DOHH2 (cell line): ENCODE data around the gene TMEM45B.

ENCODE experiments used
- H3F3A ChIP-seq: fragments of 200-600 bp; sonication (generic), shearing (Covaris generic); 2 replicates; pipeline ENCODE4 v1.6.0; 2016; ENCODE audit warnings: antibody characterized with exemption, mild to moderate bottlenecking; ENCODE audit not compliant: control insufficient read depth, insufficient read depth
- H3K27ac ChIP-seq: fragments of 200-600 bp; sonication (generic); 2 replicates; pipeline ENCODE4 v1.5.1; 2014; ENCODE audit warnings: low read depth, mild to moderate bottlenecking, low read length, moderate library complexity
- H3K27me3 ChIP-seq: fragments of 200-600 bp; sonication (generic); 2 replicates; pipeline ENCODE4 v1.6.1; 2014; ENCODE audit warnings: mild to moderate bottlenecking, low read length, mixed read lengths; ENCODE audit not compliant: control insufficient read depth
- H3K36me3 ChIP-seq: fragments of 200-600 bp; sonication (generic); 2 replicates; pipeline ENCODE4 v1.6.1; 2014; ENCODE audit warnings: mild to moderate bottlenecking, low read length, moderate library complexity, mixed read lengths; ENCODE audit not compliant: control insufficient read depth
- H3K4me1 ChIP-seq: fragments of 200-600 bp; sonication (generic); 2 replicates; pipeline ENCODE4 v1.6.1; 2014; ENCODE audit warnings: mild to moderate bottlenecking, low read length, mixed read lengths; ENCODE audit not compliant: control insufficient read depth
- H3K4me2 ChIP-seq: fragments of 200-600 bp; sonication (generic); 2 replicates; pipeline ENCODE4 v1.6.0; 2014; ENCODE audit warnings: mild to moderate bottlenecking, low read length, moderate library complexity
- H3K4me3 ChIP-seq: fragments of 200-600 bp; sonication (generic); 2 replicates; pipeline ENCODE4 v1.5.1; 2014; ENCODE audit warnings: mild to moderate bottlenecking, low read length, mixed read lengths
- H3K79me2 ChIP-seq: fragments of 200-600 bp; sonication (generic); 2 replicates; pipeline ENCODE4 v1.6.1; 2014; ENCODE audit warnings: mild to moderate bottlenecking, low read length, mixed read lengths; ENCODE audit not compliant: control insufficient read depth
- H3K9me2 ChIP-seq: fragments of 200-600 bp; sonication (generic); replicated peaks from 2 replicates; pipeline ENCODE4 v1.6.1; 2014; ENCODE audit warnings: mild to moderate bottlenecking, low read length, mixed read lengths; ENCODE audit not compliant: control insufficient read depth
- H3K9me3 ChIP-seq: fragments of 200-600 bp; sonication (generic); 2 replicates; pipeline ENCODE4 v1.6.1; 2014; ENCODE audit warnings: antibody characterized with exemption, low read length, mixed read lengths; ENCODE audit not compliant: control insufficient read depth, insufficient read depth
- H4K20me1 ChIP-seq: fragments of 200-600 bp; sonication (generic); 2 replicates; pipeline ENCODE4 v1.6.0; 2014; ENCODE audit warnings: low read depth, mild to moderate bottlenecking, antibody characterized with exemption, low read length, moderate library complexity; ENCODE audit not compliant: control insufficient read depth, insufficient read depth
- EZH2phosphoT487 ChIP-seq: fragments of 200-600 bp; sonication (generic); IDR thresholded peaks from 2 replicates; pipeline ENCODE4 v1.6.1; 2017; ENCODE audit warnings: borderline replicate concordance, mild to moderate bottlenecking, antibody characterized with exemption, low read length, moderate library complexity, mixed read lengths
- TF ChIP-seq, protein P1 (sequence below): fragments of 200-600 bp; sonication (generic); IDR thresholded peaks from one replicate; pipeline ENCODE4 v1.5.1; 2014; ENCODE audit warnings: antibody characterized with exemption, mild to moderate bottlenecking, low read depth, low read length; ENCODE audit not compliant: poor library complexity, severe bottlenecking

TMEM45B gene

DNA sequence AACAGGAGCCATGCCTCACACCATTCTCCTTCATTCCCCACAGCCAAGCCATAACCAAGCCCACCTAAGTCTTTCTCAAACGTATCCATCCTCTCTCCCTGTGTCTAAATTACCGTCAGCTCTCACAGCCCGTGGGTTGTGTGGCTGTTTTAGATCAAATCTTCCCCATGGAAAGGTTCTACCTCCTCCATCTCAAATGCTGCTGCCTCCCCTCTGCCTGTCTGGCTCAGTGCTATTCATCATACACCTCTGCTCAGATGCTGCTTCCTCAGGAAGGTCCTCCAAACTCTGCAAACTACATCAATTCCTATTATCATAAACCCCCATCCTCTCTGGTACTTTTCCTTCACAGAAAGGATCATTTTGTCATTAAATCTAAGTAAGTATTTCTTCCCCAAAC is 64.7 kb downstream of the TMEM45B start:
- Histone ChIP-seq H3K9me3 (no peaks in the 10 kb centered on the region), H3K27me3 (no peaks in the 10 kb centered on the region), H3K27ac (no peak overlapping the region), H3K4me1 (no peaks in the 10 kb centered on the region), H4K20me1 (no peaks in the 10 kb centered on the region), H3F3A (no peaks in the 10 kb centered on the region), H3K36me3 (peaks cover 96% of the 10 kb centered on the region), H3K9me2 (no peaks in the 10 kb centered on the region), H3K4me2 (no peak overlapping the region), H3K79me2 (no peaks in the 10 kb centered on the region), H3K4me3 (no peak overlapping the region)
- TF ChIP-seq, protein P1, sequence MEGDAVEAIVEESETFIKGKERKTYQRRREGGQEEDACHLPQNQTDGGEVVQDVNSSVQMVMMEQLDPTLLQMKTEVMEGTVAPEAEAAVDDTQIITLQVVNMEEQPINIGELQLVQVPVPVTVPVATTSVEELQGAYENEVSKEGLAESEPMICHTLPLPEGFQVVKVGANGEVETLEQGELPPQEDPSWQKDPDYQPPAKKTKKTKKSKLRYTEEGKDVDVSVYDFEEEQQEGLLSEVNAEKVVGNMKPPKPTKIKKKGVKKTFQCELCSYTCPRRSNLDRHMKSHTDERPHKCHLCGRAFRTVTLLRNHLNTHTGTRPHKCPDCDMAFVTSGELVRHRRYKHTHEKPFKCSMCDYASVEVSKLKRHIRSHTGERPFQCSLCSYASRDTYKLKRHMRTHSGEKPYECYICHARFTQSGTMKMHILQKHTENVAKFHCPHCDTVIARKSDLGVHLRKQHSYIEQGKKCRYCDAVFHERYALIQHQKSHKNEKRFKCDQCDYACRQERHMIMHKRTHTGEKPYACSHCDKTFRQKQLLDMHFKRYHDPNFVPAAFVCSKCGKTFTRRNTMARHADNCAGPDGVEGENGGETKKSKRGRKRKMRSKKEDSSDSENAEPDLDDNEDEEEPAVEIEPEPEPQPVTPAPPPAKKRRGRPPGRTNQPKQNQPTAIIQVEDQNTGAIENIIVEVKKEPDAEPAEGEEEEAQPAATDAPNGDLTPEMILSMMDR, result no peak
- TF ChIP-seq EZH2phosphoT487, result no peak

DNA sequence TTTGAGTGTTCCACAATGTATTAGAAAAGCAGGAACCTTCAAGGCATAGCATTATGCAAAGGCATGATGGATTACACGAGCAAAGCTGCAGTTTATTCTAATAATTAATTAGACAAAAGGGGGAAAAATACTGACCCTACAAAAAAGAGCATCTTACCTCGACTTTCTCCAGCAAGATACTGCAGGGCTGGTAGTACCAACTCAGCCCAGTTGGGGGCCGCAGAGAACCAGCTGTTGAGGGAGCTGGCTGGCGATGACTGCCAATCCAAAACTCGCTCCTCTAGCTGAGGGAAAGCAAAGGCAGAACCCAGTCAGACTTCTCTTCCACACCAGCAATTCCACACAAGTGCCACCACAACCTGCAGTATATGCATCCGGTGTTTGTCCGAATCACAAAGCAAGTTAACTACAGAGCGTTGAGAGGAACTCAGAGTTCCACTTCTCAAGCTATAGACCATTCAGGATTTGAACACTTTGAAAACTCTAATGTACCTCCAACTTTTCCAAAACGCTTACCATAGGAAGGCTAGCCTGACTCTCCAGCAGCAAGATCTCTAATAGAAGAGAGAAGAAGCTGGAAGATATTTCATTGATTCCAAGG is 66.0 kb downstream of the TMEM45B start:
- H3K79me2 ChIP-seq, result no peaks in the 10 kb centered on the region
- TF ChIP-seq, protein P1, result peak; percentile 81
- TF ChIP-seq EZH2phosphoT487, result no peak
- H3K4me3 ChIP-seq, result no peak overlapping the region
- no peaks in the 10 kb centered on the region for H3K27me3 ChIP-seq
- H4K20me1 ChIP-seq, result no peaks in the 10 kb centered on the region
- H3K36me3 ChIP-seq, result peaks cover 97% of the 10 kb centered on the region
- no peaks in the 10 kb centered on the region for H3F3A ChIP-seq
- no peaks in the 10 kb centered on the region for H3K9me3 ChIP-seq
- no peaks in the 10 kb centered on the region for H3K9me2 ChIP-seq
- H3K4me1 ChIP-seq, result no peaks in the 10 kb centered on the region
- H3K27ac ChIP-seq, result no peak overlapping the region
- no peak overlapping the region for H3K4me2 ChIP-seq

DNA sequence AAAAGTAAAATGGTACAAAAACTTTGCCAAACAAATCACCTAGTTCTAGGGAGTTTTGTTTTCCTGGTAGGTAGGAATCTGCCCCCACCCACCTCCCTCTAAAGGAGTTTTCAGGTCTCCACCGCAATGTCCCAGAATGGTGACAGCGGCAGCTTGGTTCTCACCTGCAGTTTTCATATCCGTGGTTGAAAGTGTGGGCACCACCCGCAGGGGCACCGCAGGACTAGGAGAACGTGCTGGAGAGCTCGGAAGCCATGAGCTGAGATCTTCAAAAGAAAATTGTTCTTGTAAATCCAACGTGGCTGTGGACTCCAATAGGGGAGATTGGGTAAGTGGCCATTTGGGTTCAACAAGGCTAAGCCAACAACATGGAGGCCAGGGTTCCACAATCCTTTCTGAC is 68.9 kb downstream of the TMEM45B start:
- TF ChIP-seq, protein P1, result no peak
- TF ChIP-seq EZH2phosphoT487, result no peak
- no peaks in the 10 kb centered on the region for H3F3A ChIP-seq
- H3K4me1 ChIP-seq, result no peaks in the 10 kb centered on the region
- H3K4me2 ChIP-seq, result no peak overlapping the region
- no peaks in the 10 kb centered on the region for H3K79me2 ChIP-seq
- H3K4me3 ChIP-seq, result no peak overlapping the region
- H3K36me3 ChIP-seq, result peaks cover 92% of the 10 kb centered on the region
- H3K27ac ChIP-seq, result no peak overlapping the region
- no peaks in the 10 kb centered on the region for H3K9me3 ChIP-seq
- no peaks in the 10 kb centered on the region for H3K27me3 ChIP-seq
- no peaks in the 10 kb centered on the region for H4K20me1 ChIP-seq
- H3K9me2 ChIP-seq, result no peaks in the 10 kb centered on the region
